ENCODE data around the gene ANKLE2. TPM values are rescaled to one million over a fixed set of nuclear protein-coding genes. Genes with fewer than 3 reads are reported as not detected.

Gene ANKLE2
- polyA plus RNA-seq, 1 donor, result 46.1 TPM

- DNase-seq (ENCODE audit: low read depth), result peak; percentile 75
Measured at GRCh38 chr12:132687211-132688164, 74.1 kb downstream of the ANKLE2 start, which contains the start of the genes POLE and PXMP2. POLE (minus strand) TSS chr12:132687342; CDS start chr12:132687315, 27 bp downstream. PXMP2 (plus strand) TSS chr12:132687587; CDS start chr12:132687671, 84 bp downstream.

DNA sequence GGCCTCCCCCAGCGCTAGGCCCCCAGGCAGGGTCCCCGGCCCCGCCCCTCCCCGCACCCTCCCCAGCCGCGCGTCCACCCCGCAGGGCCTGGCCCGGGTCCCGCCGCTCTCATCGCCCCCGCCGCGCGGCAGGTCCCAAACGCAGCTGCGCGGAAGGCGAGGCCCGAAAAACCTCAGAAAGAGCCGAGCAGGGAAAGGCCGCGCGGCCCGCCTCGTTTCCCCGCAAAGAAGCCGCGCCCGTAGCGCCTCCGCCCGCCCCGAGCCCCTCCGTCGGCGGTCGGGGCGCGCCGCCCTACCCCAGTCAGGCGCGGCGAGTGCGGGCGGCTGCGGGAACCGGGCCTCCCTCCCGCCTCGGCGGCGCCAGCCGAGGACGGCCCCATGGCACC is 74.8 kb downstream of the ANKLE2 start:
- no peak for DNase-seq (ENCODE audit: low read depth)

- no peak for DNase-seq (ENCODE audit: low read depth)
Measured at GRCh38 chr12:132685400-132685799, 76.2 kb downstream of the ANKLE2 start.

- DNase-seq (ENCODE audit: low read depth), result no peak
Measured at GRCh38 chr12:132677492-132677891, 84.1 kb downstream of the ANKLE2 start.

DNA sequence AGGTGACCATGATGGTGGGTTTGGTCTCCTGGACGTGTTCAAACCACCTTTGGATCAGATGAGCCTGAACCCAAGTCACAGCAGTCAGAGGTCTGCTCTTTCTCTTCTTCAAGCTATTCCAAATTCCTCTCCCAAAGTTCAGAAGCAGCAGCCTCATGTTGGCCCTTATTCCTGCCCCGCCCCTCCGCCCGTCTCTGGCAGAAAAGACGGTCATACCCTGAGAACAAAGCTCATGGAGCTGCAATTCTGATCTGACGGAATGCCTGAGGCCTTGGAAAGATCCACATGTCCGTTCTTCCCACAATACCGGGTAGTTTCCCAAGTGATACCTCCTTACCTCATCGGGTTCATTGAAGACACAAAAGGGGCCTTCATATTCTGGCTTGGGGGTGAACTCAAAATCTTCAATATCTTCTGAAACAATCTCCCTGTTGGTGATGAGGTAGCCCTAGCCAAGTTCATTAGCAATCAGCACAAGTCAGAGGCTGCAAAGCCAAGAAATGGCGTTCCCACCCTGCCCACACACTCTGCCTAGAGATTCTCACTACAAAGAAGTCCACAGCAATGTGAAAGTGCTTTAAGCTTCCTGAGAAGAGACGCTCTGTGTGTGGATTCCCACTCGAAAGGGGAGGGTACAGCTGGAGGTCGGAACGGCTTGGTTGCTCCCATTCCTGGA is 85.7 kb downstream of the ANKLE2 start:
- no peak for DNase-seq (ENCODE audit: low read depth)

Other genes with a start within 250 kb of the ANKLE2 start
- gene LRCOL1, start 151.2 kb downstream of the ANKLE2 start, polyA plus RNA-seq (ENCODE audit: insufficient read length), result 0.15 TPM
- gene P2RX2, start 143.1 kb downstream of the ANKLE2 start, polyA plus RNA-seq (ENCODE audit: insufficient read length), result not detected
- gene POLE, start 74.5 kb downstream of the ANKLE2 start, polyA plus RNA-seq (ENCODE audit: insufficient read length), result 25.9 TPM
- gene PXMP2, start 74.2 kb downstream of the ANKLE2 start, polyA plus RNA-seq (ENCODE audit: insufficient read length), result 13.4 TPM
- 20.7 TPM for gene PGAM5, start 51.0 kb downstream of the ANKLE2 start, polyA plus RNA-seq (ENCODE audit: insufficient read length)
- 40.5 TPM for gene GOLGA3, start 67.0 kb upstream of the ANKLE2 start, polyA plus RNA-seq (ENCODE audit: insufficient read length)
- 16.8 TPM for gene CHFR, start 125.8 kb upstream of the ANKLE2 start, polyA plus RNA-seq (ENCODE audit: insufficient read length)
- 12.4 TPM for gene ZNF605, start 194.5 kb upstream of the ANKLE2 start, polyA plus RNA-seq (ENCODE audit: insufficient read length)
- 8.5 TPM for gene ZNF26, start 224.5 kb upstream of the ANKLE2 start, polyA plus RNA-seq (ENCODE audit: insufficient read length)

Measured in forelimb muscle (tissue), 1 donor.